HepG2 (cell line): ENCODE results near the gene LSMEM2. TPM values are rescaled to one million over a fixed set of nuclear protein-coding genes. Genes with fewer than 3 reads are reported as not detected.
A peak's percentile ranks its signal among the peaks of the same experiment; 100 is the strongest.

Source experiments
- AKNA ChIP-seq: sonication (generic); formaldehyde crosslinking; IDR thresholded peaks from 2 replicates; pipeline ENCODE4 v1.4.0; 2020; ENCODE audit warnings: missing genetic modification reagents, borderline replicate concordance
- ATF7-NPFF ChIP-seq: sonication (generic); formaldehyde crosslinking; IDR thresholded peaks from 2 replicates; pipeline ENCODE4 v1.8.1; 2023; ENCODE audit warnings: mild to moderate bottlenecking, low read depth, missing genetic modification reagents, moderate library complexity
- CSRNP2 ChIP-seq: sonication (generic); formaldehyde crosslinking; conservative IDR thresholded peaks from 2 replicates; pipeline ENCODE4 v1.8.0; 2022; ENCODE audit warnings: low read depth, missing genetic modification reagents
- FOXC1 ChIP-seq: sonication (generic); formaldehyde crosslinking; IDR thresholded peaks from 2 replicates; pipeline ENCODE4 v1.8.0; 2022; ENCODE audit warnings: mild to moderate bottlenecking, missing genetic modification reagents, borderline replicate concordance
- GRHL1 ChIP-seq: sonication (generic); formaldehyde crosslinking; conservative IDR thresholded peaks from 2 replicates; pipeline ENCODE4 v1.8.0; 2022; ENCODE audit warnings: missing genetic modification reagents
- HMGA1 ChIP-seq: sonication (generic); formaldehyde crosslinking; conservative IDR thresholded peaks from 2 replicates; pipeline ENCODE4 v1.4.0; 2020; ENCODE audit warnings: missing genetic modification reagents
- IKZF1 ChIP-seq: fragments of 450-650 bp; IDR thresholded peaks from 2 replicates; pipeline ENCODE4 v1.7.1; 2016
- ISX ChIP-seq: sonication (generic); formaldehyde crosslinking; conservative IDR thresholded peaks from 2 replicates; pipeline ENCODE4 v1.5.0; 2020; ENCODE audit warnings: missing genetic modification reagents
- MTA1 ChIP-seq: sonication (generic); formaldehyde crosslinking; IDR thresholded peaks from 2 replicates; pipeline ENCODE4 v1.4.0; 2020; ENCODE audit warnings: missing genetic modification reagents, mild to moderate bottlenecking, borderline replicate concordance
- PRPF4 ChIP-seq: fragments of 200-400 bp; formaldehyde crosslinking; IDR thresholded peaks from 2 replicates; pipeline ENCODE4 v1.6.1; 2016; ENCODE audit warnings: low read length, low read depth; ENCODE audit not compliant: poor library complexity, severe bottlenecking
- SKIL ChIP-seq: sonication (generic); formaldehyde crosslinking; IDR thresholded peaks from 2 replicates; pipeline ENCODE4 v1.8.0; 2022; ENCODE audit warnings: missing genetic modification reagents, mild to moderate bottlenecking, moderate library complexity, borderline replicate concordance
- TP53 ChIP-seq: sonication (generic); formaldehyde crosslinking; conservative IDR thresholded peaks from 2 replicates; pipeline ENCODE4 v1.4.0; 2020; ENCODE audit warnings: missing genetic modification reagents
- ZNF550 ChIP-seq: sonication (generic); formaldehyde crosslinking; IDR thresholded peaks from 2 replicates; pipeline ENCODE4 v1.4.0; 2020; ENCODE audit warnings: mild to moderate bottlenecking, missing genetic modification reagents, borderline replicate concordance
- ZNF607 ChIP-seq: sonication (generic); formaldehyde crosslinking; IDR thresholded peaks from 2 replicates; pipeline ENCODE4 v1.5.1; 2020; ENCODE audit warnings: missing genetic modification reagents, mild to moderate bottlenecking, borderline replicate concordance
- ZNF704 ChIP-seq: sonication (generic); formaldehyde crosslinking; IDR thresholded peaks from 2 replicates; pipeline ENCODE4 v1.8.1; 2023; ENCODE audit warnings: mild to moderate bottlenecking, inconsistent platforms, moderate library complexity, missing genetic modification reagents, borderline replicate concordance
- ZNF747 ChIP-seq: sonication (generic); formaldehyde crosslinking; IDR thresholded peaks from 2 replicates; pipeline ENCODE4 v1.8.1; 2023; ENCODE audit warnings: missing genetic modification reagents, mild to moderate bottlenecking, borderline replicate concordance
- polyA plus RNA-seq, 8 experiments: library from polyadenylated mRNA; depleted of rRNA in 3 of 8; stranded (reverse) in 7 of 8; unstranded in 1 of 8; fragments of >200 nt; fragmentation: Illumina TruSeq in 4 of 8; extraction: Trizol in 4 of 8; gene quantifications; 2 replicates each; pipeline versions ENCODE4 v1.2.1 to v1.2.3, GENCODE V29; 2011 to 2016; ENCODE audit warnings: low read depth in 4 of 8, missing spikeins in 1 of 8, mixed read lengths in 1 of 8; ENCODE audit not compliant: insufficient read depth in 1 of 8
- total RNA-seq, 5 experiments: library from RNA; depleted of rRNA; stranded (reverse); fragments of >200 nt; fragmentation: Illumina TruSeq; extraction: Trizol; gene quantifications; 2 replicates each; pipeline ENCODE4 v1.2.3, GENCODE V29; 2016; ENCODE audit warnings: low read depth in 1 of 5

Gene LSMEM2
- total and polyA plus RNA-seq, 2 of the 13 experiments (the other 11 are each of a cell fraction or from before 2014, with no cell fraction given) = 0.07 to 0.41 TPM

GRCh38 chr3:50319894-50320625 is 41.2 kb downstream of the LSMEM2 start (continued):
- TF ChIP-seq FOXC1 (CRISPR knock-in tag) (0 out of 2 replicates have a peak, but pooled peaks have one; percentile 15), AKNA (CRISPR knock-in tag) (no peak), ATF7-NPFF (no peak), SKIL (CRISPR knock-in tag) (no peak), IKZF1 (no peak), ZNF607 (CRISPR knock-in tag) (no peak), HMGA1 (CRISPR knock-in tag) (no peak), ISX (CRISPR knock-in tag) (no peak), ZNF747 (no peak), PRPF4 (no peak), ZNF704 (CRISPR knock-in tag) (no peak), CSRNP2 (CRISPR knock-in tag) (no peak), GRHL1 (no peak), MTA1 (CRISPR knock-in tag) (no peak), TP53 (CRISPR knock-in tag) (no peak), ZNF550 (CRISPR knock-in tag) (no peak)
